ENCODE data around the gene PSMA7. TPM values are rescaled to one million over a fixed set of nuclear protein-coding genes. Genes with fewer than 3 reads are reported as not detected.

The PSMA7 gene
- total and polyA plus RNA-seq, 2 of the 8 experiments (the other 6 are each of a cell fraction or from before 2014, with no cell fraction given) = 361 to 648 TPM

- Histone ChIP-seq H4K8ac (ENCODE audit: extremely low read depth, insufficient read depth, low read length) (no peak overlapping the region), H2AK5ac (ENCODE audit: low read depth, low read length) (no peak overlapping the region), H3K79me1 (ENCODE audit: low read depth, low read length) (peaks cover 7% of the 10 kb centered on the region), H4K20me1 (replicated peaks in 1 of 2; ENCODE audit: control insufficient read depth in 1 of 2, insufficient read depth in 2 of 2, low read length in 2 of 2) (peaks cover 27 to 47% of the 10 kb centered on the region in 2 experiments), H3K23ac (ENCODE audit: insufficient read length) (no peak overlapping the region), H3K9ac (replicated peaks in 1 of 4; ENCODE audit: extremely low read depth in 1 of 4, low read depth in 3 of 4, low read length in 3 of 4) (no peak overlapping the region), H3K14ac (ENCODE audit: insufficient read length) (no peak overlapping the region), H2BK15ac (ENCODE audit: low read length) (no peak overlapping the region), H3K36me3 (ENCODE audit: control insufficient read depth in 2 of 4, insufficient read depth in 4 of 4, low read length in 3 of 4) (peaks cover 53 to 100% (median 81%) of the 10 kb centered on the region in 4 experiments), H3K4me2 (ENCODE audit: insufficient read depth in 1 of 2, low read depth in 2 of 2, low read length in 2 of 2) (no peak overlapping the region), H2BK20ac (ENCODE audit: low read length) (no peak overlapping the region), H4K91ac (replicated peaks; ENCODE audit: insufficient read length, low read length) (no peak overlapping the region), H3K56ac (replicated peaks; ENCODE audit: insufficient read length, low read depth, low read length) (no peak overlapping the region), H3K18ac (ENCODE audit: extremely low read depth, low read length) (no peak overlapping the region), H4K5ac (ENCODE audit: insufficient read length, low read depth, low read length) (no peak overlapping the region), H3K9me3 (ENCODE audit: insufficient read depth in 2 of 2, low read depth in 1 of 2, low read length in 1 of 2) (no peaks in the 10 kb centered on the region), H3K27me3 (replicated peaks in 1 of 4; ENCODE audit: control insufficient read depth in 3 of 4, extremely low read depth in 1 of 4, insufficient read depth in 3 of 4, low read length in 3 of 4) (no peaks in the 10 kb centered on the region), H2BK120ac (replicated peaks; ENCODE audit: low read depth, low read length) (no peak overlapping the region), H3K79me2 (ENCODE audit: control insufficient read depth in 1 of 2, insufficient read depth in 2 of 2, low read length in 2 of 2) (peaks cover 0 to 26% of the 10 kb centered on the region in 2 experiments; a peak in 1 of 4 replicates), H3K23me2 (ENCODE audit: low read depth, low read length) (no peaks in the 10 kb centered on the region), H2BK12ac (ENCODE audit: low read depth, low read length) (no peak overlapping the region), H3K4ac (replicated peaks; ENCODE audit: insufficient read length, low read depth, low read length) (no peak overlapping the region), H3K4me1 (replicated peaks in 1 of 4; ENCODE audit: control insufficient read depth in 3 of 4, insufficient read depth in 4 of 4, low read length in 3 of 4) (no peaks in the 10 kb centered on the region), H3K4me3 (ENCODE audit: extremely low read depth in 1 of 4, insufficient read depth in 2 of 4, low read depth in 3 of 4, low read length in 4 of 4) (no peak overlapping the region), H3K27ac (ENCODE audit: low read depth, low read length) (no peak overlapping the region), H2AFZ (ENCODE audit: low read length) (no peak overlapping the region), H2BK5ac (ENCODE audit: low read depth, low read length) (no peak overlapping the region)
- no peak for TF ChIP-seq MAFK (IDR thresholded peaks at IDR 0.05; ENCODE audit: low read depth, low read length)
- no peak for TF ChIP-seq CHD2 (IDR thresholded peaks at IDR 0.05; ENCODE audit: low read length)
- no peak for TF ChIP-seq CBX8 (IDR thresholded peaks at IDR 0.05; ENCODE audit: borderline replicate concordance, low read depth, low read length)
- TF ChIP-seq JUN (IDR thresholded peaks at IDR 0.05; ENCODE audit: low read depth, low read length) = no peak
- no peak for TF ChIP-seq SRF (IDR thresholded peaks at IDR 0.05; ENCODE audit: low read depth, low read length)
- TF ChIP-seq SIRT6 (IDR thresholded peaks at IDR 0.05; ENCODE audit: low read length) = no peak
- TF ChIP-seq SUZ12 (IDR thresholded peaks at IDR 0.05; ENCODE audit: low read length) = no peak
- TF ChIP-seq RXRA (IDR thresholded peaks at IDR 0.05; ENCODE audit: insufficient read depth, low read depth, low read length) = no peak
- no peak for TF ChIP-seq CBX5 (IDR thresholded peaks at IDR 0.05; ENCODE audit: low read depth, low read length)
- TF ChIP-seq BRCA1 (IDR thresholded peaks at IDR 0.05; ENCODE audit: low read depth, low read length) = no peak
- TF ChIP-seq GTF2F1 (IDR thresholded peaks at IDR 0.05; ENCODE audit: borderline replicate concordance, low read depth, low read length) = no peak
- DNase-seq (ENCODE audit: low read depth in 1 of 2, low spot score in 2 of 2) (no peak), FAIRE-seq (no peak)
- WGBS, 2 experiments (ENCODE audit: extremely low coverage in 1 of 2, insufficient coverage in 1 of 2, insufficient read length in 1 of 2, insufficient replicate concordance in 2 of 2, low coverage in 1 of 2, low lambda C conversion rate in 2 of 2, missing lambda C conversion rate in 1 of 2) = 94% methylated on average over 20 of the region's 20 CpGs; no CpG with 5 or more reads in 1 of the 2 experiments
- POLR2A ChIA-PET (ENCODE audit: partially characterized antibody) = interaction anchor here (0.6 to 8.5 kb wide), 8 partner anchors 10 to 119 kb away, joined by 3 to 62 read pairs (median 4); partner anchors contain the start of genes HRH3 and SS18L1
- CTCF ChIA-PET (ENCODE audit: partially characterized antibody) = interaction anchor here (0.6 to 6.6 kb wide), 6 partner anchors 8 to 119 kb away, joined by 3 to 41 read pairs (median 5); no protein-coding TSS in a partner anchor
Observed at GRCh38 chr20:62129731-62130531, 13.3 kb downstream of the PSMA7 start.
